Measurements from ENCODE around the gene SNN. TPM values are rescaled to one million over a fixed set of nuclear protein-coding genes. Genes with fewer than 3 reads are reported as not detected.

The SNN gene
- total RNA-seq, 1 experiment from 2014 or later: 1.9 TPM

- ChIA-PET POLR2A (no interaction called here), CTCF (interaction anchor here (0.8 to 2.2 kb wide), 3 partner anchors 9 to 742 kb away, joined by 3 to 16 read pairs (median 5); no protein-coding TSS in a partner anchor)
- no peaks in the 10 kb centered on the region for H3K27me3 Mint-ChIP-seq (ENCODE audit: insufficient read depth, unreplicated experiment)
- H3K4me3 Mint-ChIP-seq (ENCODE audit: unreplicated experiment): no peak overlapping the region
- H3K4me1 Mint-ChIP-seq (ENCODE audit: insufficient read depth, unreplicated experiment): peaks cover 5% of the 10 kb centered on the region
- H3K9me3 Mint-ChIP-seq (ENCODE audit: unreplicated experiment): no peaks in the 10 kb centered on the region
- no peak for DNase-seq (ENCODE audit: unreplicated experiment)
- no peak for TF ChIP-seq CTCF (IDR thresholded peaks at IDR 0.05; ENCODE audit: unreplicated experiment)
- H3K27ac Mint-ChIP-seq (ENCODE audit: low read depth, unreplicated experiment): no peak overlapping the region
- intact Hi-C loops (cut with micrococcal nuclease): no loop called here
- BruUV-seq (replicated peaks): no TSS peak
- peaks cover 64% of the 10 kb centered on the region for H3K36me3 Mint-ChIP-seq (ENCODE audit: insufficient read depth, unreplicated experiment)
These were observed 37.2 kb downstream of the SNN start for GRCh38 chr16:11705311-11706025.

GRCh38 chr16:11706180-11706742 is 38.0 kb downstream of the SNN start:
- CTCF ChIA-PET: interaction anchor here (0.8 to 10.6 kb wide), 4 partner anchors 8 to 743 kb away, joined by 3 to 127 read pairs (median 10); no protein-coding TSS in a partner anchor
- H3K9me3 Mint-ChIP-seq (ENCODE audit: unreplicated experiment): no peaks in the 10 kb centered on the region
- H3K4me3 Mint-ChIP-seq (ENCODE audit: unreplicated experiment): no peak overlapping the region
- no TSS peak for BruUV-seq (replicated peaks)
- POLR2A ChIA-PET: interaction anchor here (0.6 to 0.8 kb wide), 2 partner anchors 17 to 109 kb away, joined by 3 read pairs; no protein-coding TSS in a partner anchor
- no peak for DNase-seq (ENCODE audit: unreplicated experiment)
- H3K27ac Mint-ChIP-seq (ENCODE audit: low read depth, unreplicated experiment): no peak overlapping the region
- TF ChIP-seq CTCF (IDR thresholded peaks at IDR 0.05; ENCODE audit: unreplicated experiment): no peak
- H3K36me3 Mint-ChIP-seq (ENCODE audit: insufficient read depth, unreplicated experiment): peaks cover 62% of the 10 kb centered on the region
- intact Hi-C loops (cut with micrococcal nuclease): no loop called here
- no peaks in the 10 kb centered on the region for H3K4me1 Mint-ChIP-seq (ENCODE audit: insufficient read depth, unreplicated experiment)
- H3K27me3 Mint-ChIP-seq (ENCODE audit: insufficient read depth, unreplicated experiment): no peaks in the 10 kb centered on the region

GRCh38 chr16:11707679-11708197 is 39.5 kb downstream of the SNN start:
- TF ChIP-seq CTCF (IDR thresholded peaks at IDR 0.05; ENCODE audit: unreplicated experiment): no peak
- POLR2A ChIA-PET: interaction anchor here (0.7 kb wide), 1 partner anchor 363 kb away, joined by 3 read pairs; no protein-coding TSS in a partner anchor

GRCh38 chr16:11708421-11708820 is 40.2 kb downstream of the SNN start:
- no peak overlapping the region for H3K4me3 Mint-ChIP-seq (ENCODE audit: unreplicated experiment)
- H3K36me3 Mint-ChIP-seq (ENCODE audit: insufficient read depth, unreplicated experiment): peaks cover 64% of the 10 kb centered on the region
- H3K27ac Mint-ChIP-seq (ENCODE audit: low read depth, unreplicated experiment): no peak overlapping the region
- ChIA-PET CTCF (interaction anchor here (0.6 to 10.6 kb wide), 3 partner anchors 41 to 755 kb away, joined by 4 to 127 read pairs (median 4); no protein-coding TSS in a partner anchor), POLR2A (no interaction called here)
- TF ChIP-seq CTCF (IDR thresholded peaks at IDR 0.05; ENCODE audit: unreplicated experiment): no peak
- no peaks in the 10 kb centered on the region for H3K4me1 Mint-ChIP-seq (ENCODE audit: insufficient read depth, unreplicated experiment)
- H3K27me3 Mint-ChIP-seq (ENCODE audit: insufficient read depth, unreplicated experiment): no peaks in the 10 kb centered on the region
- DNase-seq (ENCODE audit: unreplicated experiment): no peak
- H3K9me3 Mint-ChIP-seq (ENCODE audit: unreplicated experiment): no peaks in the 10 kb centered on the region
- intact Hi-C loops (cut with micrococcal nuclease): no loop called here
- no TSS peak for BruUV-seq (replicated peaks)

More at GRCh38 chr16:11707679-11708197, 39.5 kb downstream of the SNN start:
- H3K9me3 Mint-ChIP-seq (ENCODE audit: unreplicated experiment): no peaks in the 10 kb centered on the region
- CTCF ChIA-PET: interaction anchor here (0.7 to 10.6 kb wide), 6 partner anchors 11 to 754 kb away, joined by 3 to 127 read pairs (median 4); no protein-coding TSS in a partner anchor
- no peak overlapping the region for H3K27ac Mint-ChIP-seq (ENCODE audit: low read depth, unreplicated experiment)
- H3K4me1 Mint-ChIP-seq (ENCODE audit: insufficient read depth, unreplicated experiment): no peaks in the 10 kb centered on the region
- H3K4me3 Mint-ChIP-seq (ENCODE audit: unreplicated experiment): no peak overlapping the region
- H3K27me3 Mint-ChIP-seq (ENCODE audit: insufficient read depth, unreplicated experiment): no peaks in the 10 kb centered on the region
- intact Hi-C loops (cut with micrococcal nuclease): no loop called here
- BruUV-seq (replicated peaks): no TSS peak
- no peak for DNase-seq (ENCODE audit: unreplicated experiment)
- H3K36me3 Mint-ChIP-seq (ENCODE audit: insufficient read depth, unreplicated experiment): peaks cover 63% of the 10 kb centered on the region
